Activated naive CD8-positive, alpha-beta T cell treated with anti-CD3 and anti-CD28 coated beads, Interleukin-2, amount 50 U/mL, for 16 hours (primary cell): ENCODE results near the gene ZNF418.
"Not testable (repeated sequence)": the region's sequence is repeated elsewhere in the genome, so short reads cannot be mapped to it uniquely, and the experiment has no call there.

Experiments
- DNase-seq: peaks from one replicate; pipeline ENCODE4 v3.0.0-alpha.2; 2020; ENCODE audit warnings: low read depth, low spot score

ZNF418 gene

GRCh38 chr19:57934820-57935665, at the start of gene ZNF418:
ZNF418 (minus strand) TSS chr19:57935402; CDS start chr19:57933822, 1,580 bp downstream.
- DNase-seq = no peak

GRCh38 chr19:57978586-57979289, 43.5 kb upstream of the ZNF418 start:
- DNase-seq = no peak

- no peak for DNase-seq
Measured at GRCh38 chr19:57974434-57974833, 39.2 kb upstream of the ZNF418 start, which contains the start of gene C19orf18. C19orf18 (minus strand) TSS chr19:57974534; CDS start chr19:57974432, 102 bp downstream.

GRCh38 chr19:57964761-57965160, 29.6 kb upstream of the ZNF418 start:
- DNase-seq = no peak

- no peak for DNase-seq
Measured at GRCh38 chr19:57961785-57962184, 26.6 kb upstream of the ZNF418 start.

GRCh38 chr19:57954996-57955395, 19.8 kb upstream of the ZNF418 start:
- DNase-seq = no peak

DNA sequence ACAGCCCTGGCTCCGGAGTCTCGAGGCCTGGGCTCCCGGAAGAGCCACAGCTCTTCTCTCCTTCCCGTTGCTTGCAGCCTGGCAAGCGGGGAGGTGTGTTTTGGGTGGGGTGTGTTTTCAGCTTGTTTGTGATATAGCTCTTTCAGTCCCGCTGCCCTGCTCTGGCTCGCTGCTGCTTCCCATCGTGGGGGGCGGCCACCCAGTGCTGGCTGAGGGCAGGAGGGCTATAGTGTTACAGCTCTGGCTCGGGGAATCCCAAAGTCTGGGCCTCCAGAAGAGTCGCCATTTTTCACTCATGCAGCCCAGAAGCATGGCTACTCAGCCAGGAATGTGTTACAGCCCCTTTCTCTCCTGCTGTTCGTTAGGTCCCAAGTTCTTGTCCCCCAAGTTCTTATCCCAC, 14.5 kb upstream of the ZNF418 start:
- no peak for DNase-seq

- no peak for DNase-seq
Measured at GRCh38 chr19:57949296-57949695, 14.1 kb upstream of the ZNF418 start.

DNA sequence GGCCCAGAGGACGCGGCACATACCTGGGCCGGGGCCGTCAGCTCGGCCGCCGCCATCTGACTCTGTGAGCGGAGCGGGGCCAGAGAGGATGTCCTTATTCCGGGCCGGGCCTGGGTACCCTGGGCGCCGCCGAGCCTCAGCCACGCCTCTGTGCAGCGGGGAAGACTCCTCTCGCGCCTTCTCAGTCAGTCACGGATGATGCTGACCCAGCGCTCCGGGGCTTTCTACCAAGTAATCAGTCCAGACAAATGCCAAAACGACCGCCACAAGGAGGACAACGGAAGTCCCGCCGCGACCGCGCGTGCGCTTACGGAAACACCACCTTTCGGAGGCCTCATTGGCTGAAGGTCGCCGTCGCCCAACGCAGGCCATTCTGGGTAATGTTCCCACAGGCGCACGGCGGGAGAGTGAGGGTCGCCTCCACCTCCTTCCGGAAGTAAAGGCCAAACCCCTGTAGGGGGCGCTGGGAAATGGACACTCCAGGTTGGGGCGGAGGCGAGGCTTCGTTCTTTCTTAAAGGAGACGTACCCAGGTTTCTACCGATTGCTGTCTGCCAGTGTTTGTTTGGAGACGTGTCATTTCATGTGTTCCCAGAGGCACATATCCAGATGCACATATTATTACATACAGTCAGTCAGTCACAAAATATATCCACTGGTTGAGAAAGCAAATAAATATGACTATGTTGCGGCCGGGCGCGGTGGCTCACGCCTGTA, 12.4 kb upstream of the ZNF418 start, which contains the start of gene ZNF256:
TSS of gene ZNF256 (minus strand) at position 288 of the 716 bp plus-strand sequence. CDS start at position 56, 232 bp downstream.
- DNase-seq = peak; percentile 90

DNA sequence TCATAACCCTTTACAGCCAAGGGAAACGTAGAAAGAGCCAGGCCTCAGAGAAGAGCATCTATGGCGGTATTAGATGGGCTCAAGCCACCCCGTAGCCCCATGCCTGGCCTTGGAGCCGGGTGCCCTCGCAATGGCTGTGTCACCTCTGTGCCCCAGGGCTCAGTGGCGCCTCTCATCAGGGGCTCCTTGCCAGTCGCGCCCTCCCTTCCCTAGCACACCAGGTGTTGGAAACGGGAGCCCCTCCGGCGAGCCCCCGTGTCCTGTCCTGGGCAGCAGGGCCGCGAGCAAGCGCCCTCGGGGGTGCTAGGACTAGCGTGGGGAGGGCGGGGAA, 11.9 kb upstream of the ZNF418 start:
- DNase-seq = no peak

DNA sequence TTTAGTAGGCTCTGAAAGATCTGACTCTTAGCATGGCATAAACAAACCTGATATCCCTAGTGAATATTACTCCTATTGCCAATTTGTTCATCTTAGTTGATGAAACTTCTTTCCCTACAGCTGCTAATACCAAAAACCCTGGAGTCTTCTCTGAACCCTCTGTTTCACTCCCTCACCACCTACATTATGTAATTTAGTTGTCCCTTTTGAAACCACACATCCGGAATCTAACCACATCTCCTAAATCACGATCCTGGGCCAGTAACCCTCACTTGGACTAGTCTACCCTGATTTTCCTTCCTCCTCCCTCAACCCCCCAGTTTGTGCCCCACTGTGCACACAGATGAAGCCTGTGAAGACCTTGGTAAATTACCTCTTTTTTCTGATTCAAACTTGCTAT, 11.1 kb upstream of the ZNF418 start:
- DNase-seq = no peak

DNA sequence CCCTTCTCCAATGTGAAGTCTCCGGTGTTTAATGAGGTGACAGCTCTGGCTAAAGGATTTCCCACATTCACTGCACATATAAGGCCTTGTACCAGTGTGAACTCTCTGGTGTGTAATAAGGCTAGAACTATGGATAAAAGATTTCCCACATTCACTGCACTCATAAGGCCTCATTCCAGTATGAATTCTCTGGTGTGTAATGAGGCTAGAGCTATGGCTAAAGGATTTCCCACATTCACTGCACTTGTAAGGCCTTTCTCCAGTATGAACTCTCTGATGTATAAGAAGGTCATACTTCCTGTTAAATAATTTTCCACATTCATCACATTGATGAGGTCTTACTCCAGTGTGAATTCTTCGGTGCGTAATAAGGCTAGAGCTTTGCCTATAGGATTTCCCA, 6.4 kb upstream of the ZNF418 start:
- no peak for DNase-seq

DNA sequence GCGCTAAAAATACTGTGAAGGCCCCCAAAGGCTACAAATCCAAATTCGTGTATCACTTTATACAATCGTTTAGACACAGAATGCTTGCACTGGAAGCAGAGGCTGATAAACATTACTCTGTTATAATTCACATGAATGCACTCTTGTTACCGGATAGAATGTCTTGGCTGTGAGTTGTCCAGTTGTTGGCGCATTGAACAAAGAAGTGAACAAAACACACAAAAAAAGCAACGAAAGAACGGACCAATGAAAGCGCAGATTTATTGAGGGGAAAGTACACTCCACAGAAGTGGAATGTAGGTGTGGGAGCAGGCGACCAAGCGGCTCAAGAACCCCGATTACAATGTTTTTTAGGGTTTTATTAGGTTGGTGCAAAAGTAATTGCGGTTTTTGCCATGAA, 529 bp upstream of the ZNF418 start:
- DNase-seq = no peak

GRCh38 chr19:57927587-57927986, 7.6 kb downstream of the ZNF418 start:
- no peak for DNase-seq

DNA sequence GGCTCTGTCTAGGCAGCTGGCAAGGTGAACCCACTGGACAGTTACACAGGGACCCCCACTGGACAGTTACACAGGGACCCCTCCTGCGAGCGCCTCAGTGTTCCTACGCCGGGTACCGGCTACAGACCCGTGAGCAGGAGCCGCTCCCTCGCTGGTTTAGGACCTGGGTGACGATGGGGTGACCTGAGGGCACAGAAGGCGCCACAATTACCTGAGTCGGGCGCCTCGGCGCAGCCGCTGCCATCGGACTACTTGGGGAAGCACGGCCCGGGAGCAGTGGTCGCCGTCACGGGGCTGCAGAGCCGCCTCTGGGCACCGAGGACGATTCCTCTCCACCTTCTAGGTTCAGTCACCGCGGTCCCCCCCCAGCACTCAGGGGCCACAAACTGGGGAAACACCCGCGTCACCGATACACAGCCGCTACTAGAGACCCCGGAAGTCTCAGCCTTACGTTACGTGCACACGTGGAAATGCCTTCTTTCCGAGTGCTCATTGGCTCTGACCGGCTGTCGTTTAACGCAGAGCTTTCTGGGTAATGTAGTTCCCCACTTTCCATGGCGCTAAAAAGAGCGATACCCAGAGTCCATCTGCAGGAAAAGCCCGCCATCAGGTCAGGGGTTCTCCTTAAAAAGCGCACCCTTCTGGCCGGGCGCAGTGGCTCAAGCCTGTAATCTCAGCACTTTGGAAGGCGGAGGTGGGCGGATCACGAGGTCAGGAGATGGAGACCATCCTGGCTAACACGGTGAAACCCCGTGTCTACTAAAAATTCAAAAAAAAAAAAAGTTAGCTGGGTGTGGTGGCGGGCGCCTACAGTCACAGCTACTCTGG, 18.8 kb downstream of the ZNF418 start, which contains the start of gene ZNF417:
TSS of gene ZNF417 (minus strand) at position 425 of the 828 bp plus-strand sequence. CDS start at position 244, 181 bp downstream.
- DNase-seq = peak; percentile 72

DNA sequence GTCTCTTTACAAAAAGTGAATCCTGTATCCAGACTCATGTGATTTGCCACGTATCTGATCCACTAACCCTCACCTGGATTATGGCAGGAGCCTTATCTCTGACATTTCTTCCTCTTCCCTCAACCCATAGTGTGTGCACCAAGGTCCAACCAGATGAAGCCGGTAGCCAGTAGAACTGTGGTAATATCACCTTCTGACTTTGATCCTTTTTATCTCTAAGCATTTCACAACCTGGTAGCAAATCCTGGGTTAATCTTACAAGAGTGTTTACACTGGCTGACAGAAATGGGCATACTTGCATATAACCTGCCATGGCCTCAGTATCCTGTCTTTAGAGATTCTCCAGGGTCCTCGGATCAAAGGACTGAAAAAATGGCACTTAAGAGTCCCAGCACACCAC, 20.7 kb downstream of the ZNF418 start:
- DNase-seq = no peak

- DNase-seq = no peak
Measured at GRCh38 chr19:57907394-57907793, 27.8 kb downstream of the ZNF418 start.

GRCh38 chr19:57905258-57905657, 29.9 kb downstream of the ZNF418 start:
- no peak for DNase-seq

GRCh38 chr19:57903618-57904184, 31.5 kb downstream of the ZNF418 start:
- no peak for DNase-seq

GRCh38 chr19:57900311-57900710, 34.9 kb downstream of the ZNF418 start:
- DNase-seq = no peak

DNA sequence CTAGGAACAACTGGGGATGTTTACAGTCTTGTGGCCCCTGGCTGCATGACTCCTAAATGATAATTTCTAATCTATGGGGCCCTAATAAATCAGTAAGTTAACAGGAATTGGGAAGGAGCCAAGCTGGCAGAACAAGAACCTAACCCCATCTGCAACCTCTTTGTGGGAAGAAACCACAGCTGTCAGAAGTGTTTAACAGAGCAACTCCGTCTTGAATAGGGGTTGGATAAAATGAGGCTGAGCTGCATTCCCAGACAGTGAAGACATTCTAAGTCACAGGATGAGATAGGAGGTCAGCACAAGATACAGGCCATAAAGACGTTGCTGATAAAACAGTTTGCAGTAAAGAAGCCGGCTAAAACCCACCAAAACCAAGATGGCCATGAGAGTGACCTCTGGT, 44.5 kb downstream of the ZNF418 start:
- DNase-seq = not testable (repeated sequence)
